ENCODE results near the gene ZC3H18. TPM values are rescaled to one million over a fixed set of nuclear protein-coding genes. Genes with fewer than 3 reads are reported as not detected.

ZC3H18 gene
- total and polyA plus RNA-seq, 2 of the 4 experiments (the other 2 are of a cell fraction): 3.4 to 21.3 TPM

- Histone ChIP-seq H4K91ac (ENCODE audit: insufficient read depth, low read depth, low read length) (no peak overlapping the region), H2BK120ac (ENCODE audit: low read depth, low read length) (no peak overlapping the region), H2BK5ac (ENCODE audit: low read depth, low read length, poor library complexity, severe bottlenecking) (no peak overlapping the region), H3K79me1 (ENCODE audit: low read depth in 1 of 2, low read length in 2 of 2) (peaks cover 14 to 61% of the 10 kb centered on the region in 2 experiments), H3K9ac (ENCODE audit: low read depth, low read length) (no peak overlapping the region), H3K4ac (ENCODE audit: low read depth, low read length) (no peak overlapping the region), H2BK20ac (ENCODE audit: low read depth, low read length) (no peak overlapping the region), H2AK5ac (ENCODE audit: low read depth, low read length) (no peak overlapping the region), H3K4me3 (ENCODE audit: insufficient read depth, low read depth, low read length) (no peak overlapping the region), H3K36me3 (ENCODE audit: control insufficient read depth, insufficient read depth, low read length) (peaks cover 39% of the 10 kb centered on the region), H4K5ac (ENCODE audit: low read depth, low read length) (no peak overlapping the region), H3K9me1 (ENCODE audit: insufficient read depth, low read length) (peaks cover 3% of the 10 kb centered on the region; the same call in 1 of the 2 replicates), H3K9me3 (ENCODE audit: control insufficient read depth, insufficient read depth, low read length) (no peaks in the 10 kb centered on the region), H4K20me1 (ENCODE audit: insufficient read depth, low read length) (peaks cover 21% of the 10 kb centered on the region), H3K56ac (ENCODE audit: extremely low read depth, insufficient read depth, low read length) (no peak overlapping the region), H3K27me3 (ENCODE audit: control insufficient read depth, insufficient read depth, low read length) (no peaks in the 10 kb centered on the region), H4K8ac (ENCODE audit: low read depth in 2 of 2, low read length in 2 of 2) (no peak overlapping the region), H2AK9ac (replicated peaks; ENCODE audit: low read depth, low read length, poor library complexity) (no peak overlapping the region), H3K4me1 (ENCODE audit: control insufficient read depth, insufficient read depth, low read length) (no peaks in the 10 kb centered on the region), H2AFZ (replicated peaks; ENCODE audit: low read length, poor library complexity) (no peak overlapping the region), H3K4me2 (ENCODE audit: low read depth, low read length) (no peak overlapping the region), H3K23ac (ENCODE audit: low read depth, low read length) (no peak overlapping the region), H3K27ac (ENCODE audit: insufficient read depth, low read length) (no peak overlapping the region), H2BK15ac (ENCODE audit: low read depth, low read length) (no peak overlapping the region), H3K14ac (replicated peaks; ENCODE audit: low read depth, low read length) (no peak overlapping the region), H3K18ac (ENCODE audit: low read depth, low read length) (no peak overlapping the region)
- no CpG with 5 or more reads among the region's 6 CpGs for WGBS, 2 experiments (ENCODE audit: extremely low coverage in 2 of 2, insufficient read length in 1 of 2)
- ChIA-PET POLR2A (ENCODE audit: unreplicated experiment) (no interaction called here), CTCF (no interaction called here)
- no peak for TF ChIP-seq SMC3 (IDR thresholded peaks at IDR 0.05; ENCODE audit: low read depth, low read length)
- TF ChIP-seq POLR2A (IDR thresholded peaks at IDR 0.05; ENCODE audit: low read depth, low read length): no peak
- no peak for TF ChIP-seq RAD21 (IDR thresholded peaks at IDR 0.05; ENCODE audit: low read length)
- no peak for TF ChIP-seq RCOR1 (IDR thresholded peaks at IDR 0.05; ENCODE audit: insufficient replicate concordance, low read length)
- no peak for TF ChIP-seq CHD1 (IDR thresholded peaks at IDR 0.05; ENCODE audit: low read depth, low read length)
- TF ChIP-seq, protein P1, sequence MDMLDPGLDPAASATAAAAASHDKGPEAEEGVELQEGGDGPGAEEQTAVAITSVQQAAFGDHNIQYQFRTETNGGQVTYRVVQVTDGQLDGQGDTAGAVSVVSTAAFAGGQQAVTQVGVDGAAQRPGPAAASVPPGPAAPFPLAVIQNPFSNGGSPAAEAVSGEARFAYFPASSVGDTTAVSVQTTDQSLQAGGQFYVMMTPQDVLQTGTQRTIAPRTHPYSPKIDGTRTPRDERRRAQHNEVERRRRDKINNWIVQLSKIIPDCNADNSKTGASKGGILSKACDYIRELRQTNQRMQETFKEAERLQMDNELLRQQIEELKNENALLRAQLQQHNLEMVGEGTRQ (IDR thresholded peaks at IDR 0.05; ENCODE audit: low read depth, low read length): no peak
- TF ChIP-seq CEBPB (IDR thresholded peaks at IDR 0.05; ENCODE audit: low read depth, low read length): no peak
- no peak for TF ChIP-seq RFX5 (IDR thresholded peaks at IDR 0.05; ENCODE audit: low read depth, low read length)
- TF ChIP-seq NFE2L2 (IDR thresholded peaks at IDR 0.05; ENCODE audit: low read depth, low read length): no peak
- TF ChIP-seq MAFK (IDR thresholded peaks at IDR 0.05; ENCODE audit: low read depth, low read length): no peak
- no peak for TF ChIP-seq CTCF (conservative IDR thresholded peaks at IDR 0.05; ENCODE audit: low read depth, low read length)
- DNase-seq (no peak), ATAC-seq (ENCODE audit: low read depth) (no peak)
- intact Hi-C loops (cut with micrococcal nuclease): no loop called here
- no TSS peak for BruUV-seq (replicated peaks)
- in situ Hi-C loops (cut with MboI; ENCODE audit: low sequenced_read_pairs): no loop called here
- dilution Hi-C loops (cut with HindIII; ENCODE audit: low sequenced_read_pairs, unreplicated experiment): no loop called here
Measured at GRCh38 chr16:88595101-88595500, 24.9 kb downstream of the ZC3H18 start.
